HCT116 (cell line): ENCODE data around the gene MRPS18C.

ENCODE experiments used
- EZH2 ChIP-seq: fragments of 200-600 bp; sonication (generic); IDR thresholded peaks from 2 replicates; pipeline ENCODE4 v1.6.1; 2017; ENCODE audit warnings: antibody characterized with exemption, mixed run types
- SRF ChIP-seq: IDR thresholded peaks from 2 replicates; pipeline ENCODE4 v1.6.1; 2012; ENCODE audit warnings: low read depth

GRCh38 chr4:83418211-83418610 is 37.6 kb upstream of the MRPS18C start:
- no peak for TF ChIP-seq EZH2
- no peak for TF ChIP-seq SRF
